ENCODE data around the gene RGMB. TPM values are rescaled to one million over a fixed set of nuclear protein-coding genes. Genes with fewer than 3 reads are reported as not detected.
"Not testable (repeated sequence)": the region's sequence is repeated elsewhere in the genome, so short reads cannot be mapped to it uniquely, and the experiment has no call there.

RGMB gene, protein sequence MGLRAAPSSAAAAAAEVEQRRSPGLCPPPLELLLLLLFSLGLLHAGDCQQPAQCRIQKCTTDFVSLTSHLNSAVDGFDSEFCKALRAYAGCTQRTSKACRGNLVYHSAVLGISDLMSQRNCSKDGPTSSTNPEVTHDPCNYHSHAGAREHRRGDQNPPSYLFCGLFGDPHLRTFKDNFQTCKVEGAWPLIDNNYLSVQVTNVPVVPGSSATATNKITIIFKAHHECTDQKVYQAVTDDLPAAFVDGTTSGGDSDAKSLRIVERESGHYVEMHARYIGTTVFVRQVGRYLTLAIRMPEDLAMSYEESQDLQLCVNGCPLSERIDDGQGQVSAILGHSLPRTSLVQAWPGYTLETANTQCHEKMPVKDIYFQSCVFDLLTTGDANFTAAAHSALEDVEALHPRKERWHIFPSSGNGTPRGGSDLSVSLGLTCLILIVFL
- total RNA-seq (23.1 TPM), polyA plus RNA-seq (21.2 TPM)

- Histone ChIP-seq H3K4me1 (ENCODE audit: insufficient read depth) (peaks cover 2% of the 10 kb centered on the region), H3K36me3 (ENCODE audit: insufficient read depth) (no peaks in the 10 kb centered on the region), H3K4me3 (ENCODE audit: low read depth, low read length) (peak within 1 kb of the TSS; percentile 91), H3K27ac (ENCODE audit: low read depth) (peak within 1 kb of the TSS; percentile 97)
- WGBS = under 1% methylated on average over 84 of the region's 84 CpGs
- peak; percentile 98 for DNase-seq (ENCODE audit: extremely low spot score)
Observed at GRCh38 chr5:98773464-98774191, at the start of gene RGMB. Gene RGMB, plus strand, starts transcription at chr5:98773663. Its CDS starts 408 bp downstream, at chr5:98774071.

GRCh38 chr5:98726258-98726657, 47.2 kb upstream of the RGMB start:
- H3K4me1 ChIP-seq (ENCODE audit: insufficient read depth) = no peaks in the 10 kb centered on the region
- H3K4me3 ChIP-seq (ENCODE audit: low read depth, low read length) = no peak overlapping the region
- H3K36me3 ChIP-seq (ENCODE audit: insufficient read depth) = no peaks in the 10 kb centered on the region
- DNase-seq (ENCODE audit: extremely low spot score) = no peak
- H3K27ac ChIP-seq (ENCODE audit: low read depth) = no peak overlapping the region
- WGBS = 57% methylated on average over 2 of the region's 2 CpGs

GRCh38 chr5:98727686-98728085, 45.8 kb upstream of the RGMB start:
- 77% methylated on average over 5 of the region's 5 CpGs for WGBS

DNA sequence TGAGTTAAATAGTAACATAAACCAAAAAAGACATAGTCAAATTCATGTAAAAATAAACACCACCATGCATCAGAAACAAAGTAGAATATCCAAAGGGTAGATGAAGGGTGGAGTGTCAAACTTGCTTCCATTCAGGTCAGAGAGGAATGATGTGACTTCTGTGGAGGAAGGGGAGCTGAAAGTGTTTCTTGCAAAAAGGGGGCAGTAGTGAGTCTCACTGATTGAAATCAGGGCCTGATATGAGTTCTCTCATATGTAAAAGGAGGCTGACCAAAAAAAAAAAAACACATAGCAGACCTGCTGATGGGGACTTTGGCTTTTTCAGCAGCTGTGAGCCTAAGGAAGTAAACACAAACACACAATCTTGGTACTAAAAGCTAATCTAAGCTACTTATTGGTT, 38.8 kb upstream of the RGMB start:
- Histone ChIP-seq H3K4me1 (ENCODE audit: insufficient read depth) (no peaks in the 10 kb centered on the region), H3K4me3 (ENCODE audit: low read depth, low read length) (no peak overlapping the region), H3K36me3 (ENCODE audit: insufficient read depth) (no peaks in the 10 kb centered on the region), H3K27ac (ENCODE audit: low read depth) (no peak overlapping the region)
- DNase-seq (ENCODE audit: extremely low spot score) = no peak

More at GRCh38 chr5:98727686-98728085, 45.8 kb upstream of the RGMB start:
- no peak overlapping the region for H3K27ac ChIP-seq (ENCODE audit: low read depth)
- no peaks in the 10 kb centered on the region for H3K4me1 ChIP-seq (ENCODE audit: insufficient read depth)
- no peaks in the 10 kb centered on the region for H3K36me3 ChIP-seq (ENCODE audit: insufficient read depth)
- H3K4me3 ChIP-seq (ENCODE audit: low read depth, low read length) = no peak overlapping the region
- DNase-seq (ENCODE audit: extremely low spot score) = no peak

GRCh38 chr5:98735806-98736507, 37.5 kb upstream of the RGMB start:
- DNase-seq (ENCODE audit: extremely low spot score) = no peak
- WGBS = 62% methylated on average over 1 of the region's 1 CpG
- H3K27ac ChIP-seq (ENCODE audit: low read depth) = no peak overlapping the region
- H3K4me3 ChIP-seq (ENCODE audit: low read depth, low read length) = no peak overlapping the region
- H3K36me3 ChIP-seq (ENCODE audit: insufficient read depth) = no peaks in the 10 kb centered on the region
- H3K4me1 ChIP-seq (ENCODE audit: insufficient read depth) = no peaks in the 10 kb centered on the region

GRCh38 chr5:98736753-98737152, 36.7 kb upstream of the RGMB start:
- Histone ChIP-seq H3K4me3 (ENCODE audit: low read depth, low read length) (no peak overlapping the region), H3K4me1 (ENCODE audit: insufficient read depth) (no peaks in the 10 kb centered on the region), H3K27ac (ENCODE audit: low read depth) (no peak overlapping the region), H3K36me3 (ENCODE audit: insufficient read depth) (no peaks in the 10 kb centered on the region)
- no peak for DNase-seq (ENCODE audit: extremely low spot score)

GRCh38 chr5:98737441-98737840, 36.0 kb upstream of the RGMB start:
- WGBS = 87% methylated on average over 9 of the region's 9 CpGs
- DNase-seq (ENCODE audit: extremely low spot score) = not testable (repeated sequence)

GRCh38 chr5:98738481-98739149, 34.8 kb upstream of the RGMB start:
- H3K4me1 ChIP-seq (ENCODE audit: insufficient read depth); DNase-seq (ENCODE audit: extremely low spot score); H3K36me3 ChIP-seq (ENCODE audit: insufficient read depth); H3K27ac ChIP-seq (ENCODE audit: low read depth); H3K4me3 ChIP-seq (ENCODE audit: low read depth, low read length): not testable (repeated sequence)
- 96% methylated on average over 4 of the region's 4 CpGs for WGBS

More at GRCh38 chr5:98737441-98737840, 36.0 kb upstream of the RGMB start:
- not testable (repeated sequence) for H3K36me3 ChIP-seq (ENCODE audit: insufficient read depth); H3K27ac ChIP-seq (ENCODE audit: low read depth); H3K4me3 ChIP-seq (ENCODE audit: low read depth, low read length); H3K4me1 ChIP-seq (ENCODE audit: insufficient read depth)

DNA sequence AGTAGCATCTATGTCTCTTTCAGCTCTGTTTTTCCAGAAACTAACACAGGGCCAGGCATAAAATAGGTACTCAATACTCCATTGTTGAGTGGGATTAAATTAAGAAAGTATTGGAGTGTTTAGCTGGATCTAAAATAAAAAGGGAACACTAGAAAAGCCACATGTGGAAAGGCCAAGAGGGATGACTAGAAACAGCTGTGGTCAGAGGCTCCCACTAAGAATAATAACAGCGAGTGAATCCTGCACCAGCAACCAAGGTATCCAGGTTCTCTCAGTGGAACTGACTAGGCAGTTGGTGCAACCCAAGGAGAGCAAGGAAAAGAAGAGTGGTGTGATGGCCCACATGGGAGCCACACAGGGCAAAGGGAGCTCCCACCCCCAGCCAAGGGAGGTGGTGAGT, 31.5 kb upstream of the RGMB start:
- Histone ChIP-seq H3K4me1 (ENCODE audit: insufficient read depth) (no peaks in the 10 kb centered on the region), H3K36me3 (ENCODE audit: insufficient read depth) (no peaks in the 10 kb centered on the region), H3K27ac (ENCODE audit: low read depth) (no peak overlapping the region), H3K4me3 (ENCODE audit: low read depth, low read length) (no peak overlapping the region)
- WGBS = 79% methylated on average over 1 of the region's 1 CpG
- no peak for DNase-seq (ENCODE audit: extremely low spot score)

DNA sequence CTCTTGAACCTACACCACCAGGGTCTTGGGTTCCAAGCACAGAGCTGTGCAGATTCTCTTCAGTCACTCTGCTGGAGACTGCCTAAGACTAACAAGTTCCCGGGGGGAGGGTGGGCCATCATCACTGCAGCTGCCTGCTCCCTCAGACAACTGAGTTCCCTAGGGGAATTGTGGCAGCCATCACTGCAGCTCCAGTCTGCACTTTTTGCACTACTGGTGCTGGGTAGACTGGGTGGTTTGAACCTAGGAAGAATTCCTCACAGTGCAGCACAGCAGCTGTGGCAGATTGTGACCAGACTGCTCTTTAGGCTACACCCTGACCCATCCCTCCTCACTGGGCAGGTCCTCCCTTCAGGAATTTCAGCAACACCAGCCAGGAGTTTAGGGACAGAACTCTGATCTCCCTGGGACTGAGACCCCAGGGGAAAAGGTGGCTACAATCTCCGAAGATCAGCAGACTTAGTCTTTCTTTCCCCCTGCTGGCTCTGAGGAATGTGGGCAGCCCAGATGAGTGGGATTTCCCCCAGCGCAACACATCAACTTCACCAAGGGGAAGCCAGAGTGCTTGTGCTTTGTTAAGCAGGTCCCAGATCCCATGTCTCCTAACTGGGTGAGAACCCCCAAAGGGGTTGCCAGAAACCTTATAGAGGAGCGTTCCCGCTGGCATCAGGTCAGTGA, 30.9 kb upstream of the RGMB start:
- DNase-seq (ENCODE audit: extremely low spot score) = no peak
- no peaks in the 10 kb centered on the region for H3K36me3 ChIP-seq (ENCODE audit: insufficient read depth)
- H3K27ac ChIP-seq (ENCODE audit: low read depth) = no peak overlapping the region
- 83% methylated on average over 5 of the region's 5 CpGs for WGBS
- no peak overlapping the region for H3K4me3 ChIP-seq (ENCODE audit: low read depth, low read length)
- no peaks in the 10 kb centered on the region for H3K4me1 ChIP-seq (ENCODE audit: insufficient read depth)

DNA sequence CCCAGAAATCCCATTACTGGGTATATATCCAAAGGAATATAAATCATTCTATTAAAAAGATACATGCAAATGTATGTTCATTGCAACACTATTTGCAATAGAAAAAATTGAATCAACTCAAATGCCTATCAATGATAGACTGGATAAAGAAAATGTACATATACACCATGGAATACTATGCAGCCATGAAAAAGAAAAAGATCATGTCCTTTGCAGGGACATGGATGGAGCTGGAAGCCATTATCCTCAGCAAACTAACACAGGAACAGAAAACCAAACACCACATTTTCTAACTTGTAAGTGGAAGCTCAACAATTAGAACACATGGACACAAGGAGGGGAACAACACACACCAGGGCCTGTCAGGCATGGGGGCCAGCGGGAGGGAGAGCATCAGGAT, 25.2 kb upstream of the RGMB start:
- not testable (repeated sequence) for H3K4me3 ChIP-seq (ENCODE audit: low read depth, low read length); H3K4me1 ChIP-seq (ENCODE audit: insufficient read depth); H3K27ac ChIP-seq (ENCODE audit: low read depth); H3K36me3 ChIP-seq (ENCODE audit: insufficient read depth); DNase-seq (ENCODE audit: extremely low spot score)
- 94% methylated on average over 1 of the region's 1 CpG for WGBS

GRCh38 chr5:98749046-98749445, 24.4 kb upstream of the RGMB start:
- H3K4me1 ChIP-seq (ENCODE audit: insufficient read depth) = no peaks in the 10 kb centered on the region
- WGBS = 83% methylated on average over 1 of the region's 1 CpG
- H3K36me3 ChIP-seq (ENCODE audit: insufficient read depth) = no peaks in the 10 kb centered on the region
- H3K4me3 ChIP-seq (ENCODE audit: low read depth, low read length) = no peak overlapping the region
- no peak overlapping the region for H3K27ac ChIP-seq (ENCODE audit: low read depth)
- DNase-seq (ENCODE audit: extremely low spot score) = no peak

DNA sequence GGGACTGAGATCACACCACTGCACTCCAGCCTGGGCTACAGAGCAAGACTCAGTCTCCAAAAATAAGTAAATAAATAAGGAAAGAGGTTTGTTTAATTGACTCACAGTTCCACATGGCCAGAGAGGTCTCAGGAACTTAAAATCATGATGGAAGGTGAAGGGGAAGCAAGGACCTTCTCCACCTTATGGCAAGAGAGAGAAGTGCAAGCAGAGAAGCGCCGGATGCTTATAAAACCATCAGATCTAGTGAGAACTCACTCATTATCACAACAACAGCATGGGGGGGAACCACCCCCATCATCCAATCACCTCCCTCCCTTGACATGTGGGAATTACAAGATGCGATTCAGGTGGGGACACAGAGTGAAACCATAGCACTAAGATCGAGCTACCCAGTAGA, 22.8 kb upstream of the RGMB start:
- 92% methylated on average over 4 of the region's 4 CpGs for WGBS
- no peaks in the 10 kb centered on the region for H3K36me3 ChIP-seq (ENCODE audit: insufficient read depth)
- no peak overlapping the region for H3K27ac ChIP-seq (ENCODE audit: low read depth)
- H3K4me1 ChIP-seq (ENCODE audit: insufficient read depth) = no peaks in the 10 kb centered on the region
- DNase-seq (ENCODE audit: extremely low spot score) = no peak
- no peak overlapping the region for H3K4me3 ChIP-seq (ENCODE audit: low read depth, low read length)

All from urinary bladder (tissue), 4 donors.